Muscle of leg (tissue), 11 donors: ENCODE data around the gene EIF6. TPM values are rescaled to one million over a fixed set of nuclear protein-coding genes. Genes with fewer than 3 reads are reported as not detected.
A peak's percentile ranks its signal among the peaks of the same experiment; 100 is the strongest.

Source experiments
- DNase-seq: peaks from one replicate; pipeline ENCODE4 v3.0.0; 2013
- H3K27ac ChIP-seq: one replicate; pipeline ENCODE4 v1.5.1; 2013; ENCODE audit warnings: mild to moderate bottlenecking, low read length, control low read depth
- H3K27me3 ChIP-seq: one replicate; pipeline ENCODE4 v1.6.1; 2013; ENCODE audit warnings: low read length; ENCODE audit not compliant: control insufficient read depth, insufficient read depth
- H3K36me3 ChIP-seq: one replicate; pipeline ENCODE4 v1.6.1; 2013; ENCODE audit warnings: low read length; ENCODE audit not compliant: control insufficient read depth, insufficient read depth
- H3K4me1 ChIP-seq: one replicate; pipeline ENCODE4 v1.6.1; 2013; ENCODE audit warnings: low read length; ENCODE audit not compliant: control insufficient read depth, insufficient read depth
- H3K4me3 ChIP-seq: one replicate; pipeline ENCODE4 v1.5.1; 2013; ENCODE audit warnings: low read length, control low read depth
- H3K9me3 ChIP-seq: replicated peaks from 2 replicates; pipeline ENCODE4 v1.6.1; 2013; ENCODE audit warnings: low read depth, low read length; ENCODE audit not compliant: control insufficient read depth
- WGBS: methylation state at CpG from one replicate; pipeline ENCODE4 v1.1.5; 2013; ENCODE audit warnings: missing lambda C conversion rate; ENCODE audit not compliant: insufficient coverage; 5-methylcytosine and 5-hydroxymethylcytosine counted together
- polyA plus RNA-seq, 8 donors: library from polyadenylated mRNA; unstranded; fragments of 120-200 nt; gene quantifications; one replicate each; pipeline versions ENCODE4 v1.2.1 to v1.2.3, GENCODE V29; 2013; ENCODE audit warnings: inconsistent platforms in 1 of 8, low replicate concordance in 1 of 8; ENCODE audit not compliant: insufficient read length in 8 of 8, insufficient read depth in 1 of 8
- total RNA-seq: library from RNA; stranded (reverse); fragments of 120-200 nt; gene quantifications from one replicate; pipeline ENCODE4 v1.2.4, GENCODE V29; 2013

EIF6 gene
- total and polyA plus RNA-seq, 9 donors, result 70.4 to 105 (median 83.9) TPM

DNA sequence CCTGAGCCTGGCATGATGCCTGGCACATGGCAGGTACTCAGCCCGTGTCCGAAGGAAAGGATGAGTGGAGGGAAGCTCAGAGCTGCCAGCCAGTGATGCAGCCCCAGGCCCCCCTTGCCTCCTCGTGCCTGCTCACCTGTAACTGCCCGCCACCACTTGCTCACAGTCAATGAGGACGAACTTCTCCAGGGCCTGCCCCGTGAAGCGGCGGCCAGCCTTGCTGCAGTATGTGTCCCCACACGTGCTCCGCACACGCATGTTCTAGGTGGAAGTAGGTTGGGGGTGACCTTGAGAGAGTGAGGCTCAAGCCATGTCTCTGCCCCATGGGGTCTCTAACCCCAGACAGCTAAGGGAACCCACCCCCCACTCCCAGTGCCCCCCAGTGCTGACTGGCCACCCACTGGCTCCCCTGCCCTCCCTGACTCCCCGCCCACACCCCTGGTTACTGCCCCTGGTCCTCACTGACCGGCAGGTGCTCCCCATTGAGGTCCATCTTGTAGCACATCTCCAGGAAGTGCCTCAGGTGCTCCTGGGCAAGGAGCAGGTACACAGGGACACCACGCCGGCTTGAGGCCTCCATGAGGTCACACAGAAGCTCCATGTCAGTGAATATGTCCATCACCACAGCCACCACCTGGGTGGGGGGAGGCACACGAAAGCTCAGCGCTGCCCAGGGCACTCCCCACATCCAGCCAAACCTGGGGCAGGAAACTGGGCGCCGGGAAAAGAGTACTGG, 3.9 kb upstream of the EIF6 start:
- no peak for DNase-seq
- H3K27ac ChIP-seq, result no peak overlapping the region
- no peak overlapping the region for H3K4me3 ChIP-seq
- H3K27me3 ChIP-seq, result peaks cover 3% of the 10 kb centered on the region
- no peaks in the 10 kb centered on the region for H3K9me3 ChIP-seq
- no peaks in the 10 kb centered on the region for H3K36me3 ChIP-seq
- WGBS, result 68% methylated on average over 6 of the region's 19 CpGs
- H3K4me1 ChIP-seq, result peaks cover 12% of the 10 kb centered on the region

DNA sequence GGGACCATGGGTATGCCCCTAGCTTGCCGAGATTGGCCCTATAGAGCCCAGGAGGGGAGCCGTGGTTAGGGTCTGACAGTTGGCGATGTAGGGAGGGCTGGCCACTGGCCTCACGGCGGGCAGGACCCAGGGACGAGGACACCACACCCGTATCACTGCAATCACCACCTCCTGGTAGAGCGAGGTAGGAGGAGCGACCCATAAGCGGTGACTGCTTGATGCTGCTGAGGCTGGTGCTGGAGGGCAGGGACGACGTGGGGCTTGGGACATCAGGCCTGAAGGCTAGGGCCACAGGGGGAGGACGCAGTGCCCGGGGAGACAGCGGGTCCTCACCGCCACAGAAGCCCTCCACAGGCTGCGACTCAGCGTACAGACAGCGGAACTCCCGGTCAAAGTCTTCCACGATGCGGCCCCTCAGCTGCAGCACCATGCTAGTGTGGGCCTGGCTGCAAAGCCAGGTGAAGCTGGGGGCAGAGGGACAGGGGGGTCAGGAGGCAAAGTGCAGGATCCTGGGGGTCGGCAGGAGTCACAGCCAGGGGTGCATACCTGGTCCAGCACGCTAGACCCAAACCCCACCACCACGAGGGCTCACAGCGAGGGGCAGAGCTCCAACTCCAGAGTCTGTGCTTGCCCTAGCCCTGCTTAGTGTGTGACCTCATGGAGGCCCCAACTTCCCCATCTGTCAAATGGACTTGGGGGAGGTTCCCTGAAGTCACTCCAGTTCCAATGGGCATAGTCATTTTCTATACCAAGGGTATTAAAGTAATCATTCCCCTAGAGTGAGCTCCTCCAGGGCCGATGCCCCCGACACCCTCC, 3.1 kb upstream of the EIF6 start:
- Histone ChIP-seq H3K27ac (no peak overlapping the region), H3K4me3 (no peak overlapping the region), H3K36me3 (peaks cover 3% of the 10 kb centered on the region), H3K27me3 (peaks cover 3% of the 10 kb centered on the region), H3K4me1 (peaks cover 16% of the 10 kb centered on the region), H3K9me3 (no peaks in the 10 kb centered on the region)
- WGBS, result 86% methylated on average over 23 of the region's 28 CpGs
- no peak for DNase-seq

DNA sequence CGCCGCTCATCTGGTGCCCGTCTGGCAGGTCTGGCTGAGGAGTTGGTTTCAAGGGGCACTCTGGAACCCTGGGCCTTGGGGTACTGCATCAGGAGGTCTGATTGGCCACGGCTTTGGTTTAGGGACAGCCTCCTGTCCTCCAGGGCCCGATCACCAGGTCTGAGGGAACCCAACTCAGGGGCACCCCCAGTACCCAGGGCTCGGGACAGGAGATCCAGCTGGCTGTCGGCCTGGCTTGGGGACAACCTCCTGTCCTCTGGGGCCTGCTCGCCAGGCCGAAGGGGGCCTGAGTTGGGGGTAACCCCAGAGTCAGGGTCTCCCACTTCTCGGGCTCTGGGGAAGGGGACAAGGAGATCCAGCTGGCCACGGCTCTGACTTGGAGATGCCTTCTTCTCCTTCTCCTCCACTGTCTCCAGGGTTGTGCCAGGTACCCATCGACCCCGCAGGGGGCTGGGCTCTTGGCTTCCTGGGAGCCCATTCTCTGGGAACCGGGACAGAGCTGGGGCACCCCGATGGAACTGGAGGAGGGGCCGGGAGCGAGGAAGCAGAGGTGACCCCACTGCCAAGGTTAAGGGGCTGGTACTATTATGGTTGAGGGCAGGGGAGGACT, 2.4 kb upstream of the EIF6 start:
- H3K27ac ChIP-seq, result no peak overlapping the region
- peaks cover 3% of the 10 kb centered on the region for H3K27me3 ChIP-seq
- 87% methylated on average over 15 of the region's 17 CpGs for WGBS
- peaks cover 3% of the 10 kb centered on the region for H3K36me3 ChIP-seq
- no peak overlapping the region for H3K4me3 ChIP-seq
- H3K9me3 ChIP-seq, result no peaks in the 10 kb centered on the region
- peaks cover 16% of the 10 kb centered on the region for H3K4me1 ChIP-seq
- DNase-seq, result no peak

DNA sequence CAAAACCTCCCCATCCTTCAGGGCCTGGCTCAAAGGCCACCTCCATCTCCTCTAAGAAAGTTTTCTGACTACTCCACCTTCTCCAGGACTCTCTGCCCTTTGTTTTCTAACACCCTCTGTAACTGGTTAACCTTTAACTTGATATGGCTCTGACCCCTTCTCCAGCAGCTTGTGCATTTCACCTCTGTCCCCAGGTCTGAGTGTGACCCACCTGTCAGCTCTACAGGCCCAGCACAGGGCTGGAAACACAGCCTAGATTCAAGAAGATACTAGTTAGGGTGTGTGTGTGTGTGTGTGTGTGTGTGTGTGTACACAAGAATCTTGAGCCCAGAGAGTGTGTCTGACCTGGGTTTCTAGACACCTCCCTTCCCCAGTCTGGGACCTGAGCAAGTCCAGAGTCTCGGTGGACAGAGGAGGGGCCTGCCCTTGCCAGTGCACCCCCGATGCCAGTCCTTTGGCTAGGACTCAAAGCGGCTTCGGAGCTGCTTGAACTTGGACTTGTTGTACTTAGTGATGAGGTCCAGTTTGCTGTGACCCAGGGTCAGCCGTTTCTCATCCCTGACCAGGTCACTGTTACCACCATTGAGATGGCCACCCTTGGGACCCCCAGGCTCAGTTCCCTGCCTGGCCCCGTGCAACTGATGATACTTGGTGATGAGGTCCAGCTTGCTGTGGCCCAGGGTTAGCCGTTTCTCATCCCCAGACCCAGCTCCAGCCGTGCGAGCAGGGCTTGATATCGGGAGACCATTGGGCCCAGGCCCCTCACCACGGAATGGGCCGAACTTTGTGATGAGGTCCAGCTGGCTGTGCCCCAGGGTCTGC, 1.7 kb upstream of the EIF6 start:
- Histone ChIP-seq H3K4me1 (peaks cover 16% of the 10 kb centered on the region), H3K36me3 (peaks cover 8% of the 10 kb centered on the region), H3K27me3 (peaks cover 2% of the 10 kb centered on the region), H3K4me3 (no peak overlapping the region), H3K27ac (no peak overlapping the region), H3K9me3 (no peaks in the 10 kb centered on the region)
- WGBS, result 83% methylated on average over 8 of the region's 12 CpGs
- no peak for DNase-seq

DNA sequence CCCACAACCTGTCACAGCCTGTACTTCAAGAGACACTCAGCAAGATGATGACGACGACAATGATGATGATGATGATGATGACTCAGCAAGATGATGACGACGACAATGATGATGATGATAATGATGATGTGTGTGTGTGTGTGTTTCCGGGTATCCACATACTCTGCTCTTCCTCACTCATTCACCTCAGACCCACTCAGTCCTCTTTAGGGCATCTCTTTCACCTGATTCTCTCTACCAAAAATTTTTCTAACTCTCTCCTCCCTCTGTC, 1.2 kb upstream of the EIF6 start:
- H3K4me1 ChIP-seq, result peaks cover 16% of the 10 kb centered on the region
- H3K27me3 ChIP-seq, result peaks cover 1% of the 10 kb centered on the region
- no peak overlapping the region for H3K27ac ChIP-seq
- DNase-seq, result no peak
- no CpG with 5 or more reads among the region's 5 CpGs for WGBS
- peaks cover 12% of the 10 kb centered on the region for H3K36me3 ChIP-seq
- H3K4me3 ChIP-seq, result no peak overlapping the region
- no peaks in the 10 kb centered on the region for H3K9me3 ChIP-seq

DNA sequence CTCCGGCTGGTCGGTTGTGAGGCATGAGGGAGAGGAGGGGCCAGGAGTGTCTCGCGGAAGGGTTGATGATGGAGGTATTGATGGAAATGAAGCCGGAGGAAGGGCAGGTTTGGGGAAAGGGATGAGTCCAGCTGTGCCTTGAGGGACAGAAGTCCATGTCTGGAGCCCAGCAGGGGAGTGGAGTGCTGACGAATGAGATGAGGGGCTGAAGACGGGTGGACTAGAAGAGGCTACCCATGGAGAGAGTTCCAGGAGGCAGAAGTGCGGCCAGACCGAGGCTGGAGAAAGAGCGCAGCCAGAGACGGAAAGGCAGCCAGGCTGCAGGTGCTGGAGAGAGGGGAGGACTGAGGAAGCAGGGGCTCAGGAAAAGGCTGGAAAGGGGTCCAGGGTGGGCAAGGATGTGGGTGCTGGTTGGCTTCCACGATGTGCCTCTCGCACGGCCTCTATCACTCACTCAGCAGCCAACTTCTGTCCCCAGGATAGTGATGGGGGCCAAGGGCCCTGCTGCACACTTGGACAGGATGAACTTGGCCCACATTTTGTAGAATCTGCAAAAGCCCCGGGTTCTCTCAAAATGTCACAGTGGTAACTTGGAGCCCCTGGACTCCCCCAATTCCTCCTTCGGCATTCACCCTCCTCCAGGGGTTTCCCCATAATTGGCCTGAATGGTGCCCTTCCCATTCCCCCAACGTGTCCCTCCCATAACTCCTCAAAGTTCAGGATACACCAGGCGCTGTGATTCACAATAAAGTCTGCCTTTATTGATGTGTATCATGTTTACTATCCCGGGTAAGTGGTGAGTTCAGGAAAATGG, 627 bp upstream of the EIF6 start:
- peaks cover 17% of the 10 kb centered on the region for H3K36me3 ChIP-seq
- DNase-seq, result no peak
- H3K27me3 ChIP-seq, result no peaks in the 10 kb centered on the region
- H3K9me3 ChIP-seq, result no peaks in the 10 kb centered on the region
- H3K4me3 ChIP-seq, result peak overlapping the region; percentile 85
- H3K27ac ChIP-seq, result peak overlapping the region; percentile 94
- 34% methylated on average over 16 of the region's 19 CpGs for WGBS
- H3K4me1 ChIP-seq, result peaks cover 16% of the 10 kb centered on the region

DNA sequence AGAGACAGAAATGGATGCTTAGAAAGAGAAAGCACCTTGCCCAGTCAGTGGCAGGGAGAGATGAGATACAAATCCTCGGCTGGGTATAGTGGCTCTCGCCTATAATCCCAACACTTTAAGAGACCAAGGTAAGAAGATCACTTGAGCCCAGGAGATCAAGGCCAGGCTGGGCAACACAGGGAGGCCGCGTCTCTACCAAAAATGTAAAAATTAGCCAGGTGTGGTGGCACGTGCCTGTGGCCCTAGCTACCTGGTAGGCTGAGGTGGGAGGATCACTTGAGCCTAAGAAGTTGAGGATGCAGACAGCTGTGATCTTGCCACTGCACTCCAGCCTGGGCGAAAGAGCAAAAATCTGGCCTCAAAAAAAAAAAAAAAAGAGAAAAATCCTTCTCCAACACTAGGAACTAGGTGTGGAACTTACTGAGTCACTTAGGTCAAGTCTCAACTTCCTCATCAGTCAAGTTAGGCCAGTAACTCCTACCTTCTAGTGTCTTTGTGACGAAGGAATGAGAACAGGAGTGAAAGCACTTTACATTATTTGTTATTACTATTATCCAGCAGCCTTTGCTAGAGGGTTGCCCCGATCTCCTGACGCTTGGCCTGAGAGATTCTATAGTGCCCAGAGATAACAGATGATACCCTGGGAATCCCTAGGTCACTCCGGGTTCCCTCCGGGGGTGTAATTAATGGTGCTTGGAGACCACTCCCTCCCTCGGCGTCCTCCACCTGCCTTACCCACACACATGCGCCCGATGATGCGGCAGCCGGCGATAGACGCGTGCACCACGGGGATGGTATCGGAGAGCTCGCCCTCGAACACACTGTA, 918 bp downstream of the EIF6 start:
- H3K36me3 ChIP-seq, result peaks cover 33% of the 10 kb centered on the region
- no peak for DNase-seq
- H3K4me1 ChIP-seq, result peaks cover 16% of the 10 kb centered on the region
- H3K9me3 ChIP-seq, result no peaks in the 10 kb centered on the region
- peak overlapping the region; percentile 85 for H3K4me3 ChIP-seq
- 1% methylated on average over 9 of the region's 24 CpGs for WGBS
- H3K27ac ChIP-seq, result peak overlapping the region; percentile 94
- H3K27me3 ChIP-seq, result no peaks in the 10 kb centered on the region

DNA sequence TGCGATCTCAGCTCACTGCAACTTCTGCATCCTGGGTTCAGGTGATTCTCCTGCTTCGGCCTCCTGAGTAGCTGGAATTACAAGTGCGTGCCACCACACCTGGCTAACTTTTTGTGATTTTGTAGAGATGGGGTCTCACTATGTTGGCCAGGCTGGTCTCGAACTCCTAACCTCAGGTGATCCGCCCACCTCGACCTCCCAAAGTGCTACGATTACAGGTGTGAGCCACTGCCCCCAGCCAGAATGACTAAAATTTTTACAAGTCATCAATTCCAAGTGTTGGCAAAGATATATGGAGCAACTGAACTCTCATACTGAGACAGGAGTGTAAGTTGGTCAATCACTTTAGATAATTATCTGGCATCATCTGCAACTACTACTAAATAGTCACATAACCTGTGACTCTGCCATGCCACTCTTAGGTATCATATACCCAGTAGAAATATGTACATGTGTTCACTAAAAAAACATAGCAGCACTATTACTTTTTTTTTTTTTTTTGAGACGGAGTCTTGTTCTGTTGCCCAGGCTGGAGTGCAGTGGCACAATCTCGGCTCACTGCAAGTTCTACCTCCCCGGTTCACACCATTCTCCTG, 3.0 kb downstream of the EIF6 start:
- Histone ChIP-seq H3K36me3 (peaks cover 39% of the 10 kb centered on the region), H3K4me1 (peaks cover 29% of the 10 kb centered on the region)
- 100% methylated on average over 1 of the region's 10 CpGs for WGBS

More for the DNA sequence above, 3.0 kb downstream of the EIF6 start:
- H3K4me3 ChIP-seq, result no peak overlapping the region
- H3K27me3 ChIP-seq, result no peaks in the 10 kb centered on the region
- no peaks in the 10 kb centered on the region for H3K9me3 ChIP-seq
- H3K27ac ChIP-seq, result no peak overlapping the region
- no peak for DNase-seq
